HG03460 (cell line): ENCODE measurements around the gene CCN6.
A peak's percentile ranks its signal among the peaks of the same experiment; 100 is the strongest.
"Not testable (repeated sequence)": the region's sequence is repeated elsewhere in the genome, so short reads cannot be mapped to it uniquely, and the experiment has no call there.

Source experiments
- ATAC-seq: cut with Tn5 transposase; IDR thresholded peaks from one replicate; pipeline ENCODE4 v1.9.1; 2021; ENCODE audit not compliant: unreplicated experiment

Gene CCN6

DNA sequence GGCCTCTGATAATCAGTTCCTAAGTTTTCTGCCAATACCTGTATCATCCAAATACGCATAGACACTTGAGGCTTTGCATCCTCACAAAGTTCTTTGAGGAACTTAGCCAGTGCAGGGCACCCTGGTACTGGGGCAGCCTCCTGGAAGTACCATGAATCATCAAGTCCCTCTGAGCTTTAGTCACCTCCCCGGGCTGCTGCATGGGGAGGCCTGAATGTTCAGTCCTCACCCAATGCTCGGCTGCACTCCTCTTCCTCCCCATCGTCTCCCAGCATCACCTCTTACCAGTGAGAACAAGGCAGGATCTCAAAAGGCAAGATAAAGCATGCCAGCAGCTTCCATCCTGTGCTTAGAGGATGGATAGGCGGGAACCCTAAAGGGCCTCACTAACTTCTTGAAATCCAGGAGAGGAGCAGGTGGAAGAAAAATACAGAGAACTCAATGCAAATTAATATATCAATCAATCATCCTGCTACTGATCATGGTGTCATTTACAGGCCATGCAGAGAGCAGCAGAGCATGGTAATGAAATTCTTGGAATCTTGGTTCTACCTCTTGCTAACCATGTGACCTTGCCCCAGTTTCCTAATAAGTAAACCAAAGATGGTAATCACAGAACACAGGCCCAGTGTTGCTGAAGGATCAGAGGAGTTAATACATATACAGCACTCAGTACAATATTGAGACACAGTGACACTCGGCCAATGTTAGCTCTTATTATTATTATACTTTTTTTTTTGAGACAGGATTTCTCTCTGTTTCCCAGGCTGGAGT, 4.7 kb upstream of the CCN6 start:
- ATAC-seq, result no peak

- no peak for ATAC-seq
These were observed 3.9 kb upstream of the CCN6 start for GRCh38 chr6:112049996-112050395.

GRCh38 chr6:112050429-112050828, 3.5 kb upstream of the CCN6 start:
- no peak for ATAC-seq

GRCh38 chr6:112051251-112051740, 2.6 kb upstream of the CCN6 start:
- ATAC-seq, result not testable (repeated sequence)

GRCh38 chr6:112054555-112055190, 769 bp downstream of the CCN6 start:
- ATAC-seq, result no peak

GRCh38 chr6:112058243-112059032, 4.5 kb downstream of the CCN6 start:
- no peak for ATAC-seq

- ATAC-seq, result no peak
These were observed 7.7 kb downstream of the CCN6 start for GRCh38 chr6:112061605-112062004.

DNA sequence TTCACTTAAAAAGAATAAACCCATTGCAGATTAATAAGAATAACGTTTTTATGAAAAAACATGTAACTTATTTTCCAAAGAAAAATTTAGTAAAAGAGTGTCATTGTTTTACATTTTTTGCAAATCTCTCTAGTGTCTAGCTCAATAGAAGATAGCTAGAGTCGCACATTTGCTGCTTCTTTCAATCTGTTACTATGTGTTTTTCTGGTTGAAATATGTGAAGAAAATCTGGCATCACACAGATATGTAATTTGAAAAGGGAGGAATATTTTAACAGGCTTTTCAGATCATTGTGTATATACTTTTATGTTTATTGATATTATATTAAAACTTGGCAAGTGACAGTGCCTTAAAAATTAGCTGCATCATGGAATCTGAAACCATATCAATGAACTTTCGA, 9.1 kb downstream of the CCN6 start:
- no peak for ATAC-seq

DNA sequence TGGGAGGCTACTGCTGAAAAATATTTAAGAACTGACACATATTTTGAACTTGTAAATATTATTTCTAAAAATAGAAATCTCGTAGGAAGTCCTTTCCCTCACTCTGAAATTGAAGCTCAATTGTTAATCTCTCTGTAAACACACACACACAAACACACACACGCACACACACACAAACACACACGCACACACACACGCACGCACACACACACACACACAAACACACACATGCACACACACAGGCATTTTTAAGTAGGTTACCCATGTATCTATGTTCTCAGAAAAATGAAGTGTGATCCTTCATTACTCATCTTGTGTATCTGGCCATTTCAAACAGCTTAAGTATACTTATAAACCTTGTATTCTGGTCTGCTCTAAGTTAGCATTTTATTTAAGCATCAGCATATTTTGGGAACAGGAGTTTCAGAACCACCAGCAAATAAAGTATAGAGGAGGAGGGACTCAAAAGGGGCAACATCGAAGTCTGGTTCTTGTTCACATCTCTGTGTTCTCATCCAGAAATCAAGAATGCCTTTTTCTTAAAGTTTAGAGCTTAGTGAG, 11.6 kb downstream of the CCN6 start:
- ATAC-seq, result no peak

DNA sequence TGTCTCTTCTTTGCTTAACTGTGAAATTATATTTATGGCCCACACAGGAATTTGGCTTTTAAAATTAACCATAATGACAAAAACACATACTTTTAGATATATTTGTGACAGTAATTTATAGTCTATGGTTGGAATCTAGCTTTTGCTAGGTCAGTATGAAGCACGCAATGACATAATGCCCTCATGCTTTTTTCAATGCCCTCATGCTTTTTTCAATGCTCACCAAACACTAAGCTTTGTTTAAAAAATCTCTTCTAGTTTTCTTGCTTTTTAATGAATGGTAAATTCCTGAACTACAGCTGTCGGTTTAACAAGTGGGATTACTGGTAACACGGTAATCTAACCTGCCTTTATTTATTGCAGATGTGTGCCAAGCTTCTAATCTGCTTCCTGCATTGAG, 12.7 kb downstream of the CCN6 start:
- ATAC-seq, result no peak

DNA sequence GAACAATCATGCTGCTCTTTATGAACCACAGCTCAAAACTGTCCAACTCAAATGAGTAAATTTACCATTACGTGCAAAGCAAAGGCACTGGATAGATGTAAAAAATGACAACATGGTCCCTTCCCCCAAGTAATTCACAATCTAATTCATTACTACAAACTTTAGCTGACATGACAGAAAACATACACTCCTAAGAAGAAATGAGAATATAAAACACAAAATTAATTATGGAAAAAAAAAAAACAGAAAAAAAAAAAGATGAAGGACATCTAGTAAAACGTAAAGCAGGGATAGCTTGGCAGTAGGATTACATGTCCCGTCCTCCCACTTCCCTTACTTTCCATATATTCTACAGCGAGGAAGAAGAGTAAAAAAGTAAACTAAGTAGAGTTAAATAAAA, 27.7 kb downstream of the CCN6 start:
- ATAC-seq, result no peak

DNA sequence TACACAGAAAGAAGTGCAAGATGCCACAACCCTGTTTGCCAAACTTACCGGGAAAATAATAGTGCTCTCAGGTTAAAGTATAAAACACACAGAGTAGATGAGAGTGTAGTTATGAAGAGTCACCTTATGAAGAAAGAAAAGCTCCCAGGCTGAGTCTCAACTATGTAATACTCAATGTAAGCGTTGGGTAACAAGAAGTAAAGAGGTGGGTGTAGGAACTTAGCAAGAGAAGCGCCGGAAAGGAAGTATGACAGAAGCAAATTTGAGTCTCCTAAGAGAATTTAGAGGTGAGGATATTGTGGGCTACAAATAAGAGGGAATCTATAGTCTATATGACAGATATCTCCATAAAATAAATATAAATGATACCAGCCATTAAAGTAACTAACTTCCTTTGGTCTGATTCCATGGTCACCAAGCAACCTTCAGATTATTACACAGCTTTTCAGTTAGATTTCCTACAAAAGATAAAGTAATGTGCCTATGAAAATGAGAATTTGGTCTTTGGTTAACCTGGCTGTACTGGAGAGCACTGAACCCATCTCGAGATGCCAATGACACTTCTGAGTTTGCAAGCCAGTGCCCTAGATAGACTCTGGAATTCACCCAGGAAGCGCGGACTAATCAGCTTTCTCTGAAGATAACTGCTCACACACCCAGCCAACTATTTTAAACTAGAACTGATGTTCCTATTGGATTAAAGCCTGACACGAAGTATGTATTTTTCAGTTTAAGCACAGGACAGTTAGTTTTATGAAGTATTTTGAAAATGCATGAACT, 31.6 kb downstream of the CCN6 start:
- ATAC-seq, result no peak

DNA sequence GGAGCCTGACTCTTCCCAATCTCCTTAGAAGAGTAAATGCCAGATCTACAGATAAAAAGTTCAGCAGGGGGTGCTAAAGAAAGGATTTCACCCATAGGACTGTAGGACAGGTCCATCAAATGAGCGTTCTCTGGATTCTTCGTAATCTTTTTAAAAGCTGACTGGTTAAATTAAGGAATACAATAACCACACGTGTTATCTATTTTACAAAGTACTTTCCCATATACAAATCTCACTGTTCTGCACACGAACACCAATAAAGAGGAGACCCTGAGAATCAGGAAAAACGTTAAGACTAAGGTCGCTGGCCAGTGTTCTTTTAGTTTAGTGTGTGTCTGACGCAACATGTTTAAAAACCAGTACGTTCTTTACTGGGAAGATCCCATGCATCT, 32.8 kb downstream of the CCN6 start:
- ATAC-seq, result peak; percentile 32

GRCh38 chr6:112087136-112087911, 33.4 kb downstream of the CCN6 start, which contains the start of the genes FAM229B and TUBE1:
Gene FAM229B (plus strand): TSS chr6:112087591. CDS start chr6:112099284, 11,693 bp downstream.
Gene TUBE1 (minus strand): TSS chr6:112087482. CDS start chr6:112087434, 48 bp downstream.
- ATAC-seq, result peak; percentile 96

DNA sequence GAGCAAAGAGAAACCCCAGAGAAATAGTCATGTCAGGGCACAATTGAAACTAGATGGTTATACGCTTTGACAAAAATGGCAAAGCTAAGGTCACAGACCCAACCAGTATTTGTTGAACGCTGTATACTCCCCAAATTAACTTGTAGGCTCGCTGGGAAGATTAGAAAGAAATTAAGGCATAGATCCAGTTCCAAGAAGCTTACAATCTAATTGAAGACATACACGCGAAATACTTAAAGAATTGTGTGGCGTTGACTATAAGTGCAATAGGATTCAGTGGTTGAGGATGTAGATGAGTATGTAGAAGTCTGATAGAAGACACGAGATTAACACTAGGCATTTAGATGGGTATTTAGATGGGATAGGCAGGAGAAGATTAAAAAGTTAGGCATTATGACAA, 34.0 kb downstream of the CCN6 start:
- no peak for ATAC-seq

GRCh38 chr6:112096901-112097300, 43.0 kb downstream of the CCN6 start:
- no peak for ATAC-seq

DNA sequence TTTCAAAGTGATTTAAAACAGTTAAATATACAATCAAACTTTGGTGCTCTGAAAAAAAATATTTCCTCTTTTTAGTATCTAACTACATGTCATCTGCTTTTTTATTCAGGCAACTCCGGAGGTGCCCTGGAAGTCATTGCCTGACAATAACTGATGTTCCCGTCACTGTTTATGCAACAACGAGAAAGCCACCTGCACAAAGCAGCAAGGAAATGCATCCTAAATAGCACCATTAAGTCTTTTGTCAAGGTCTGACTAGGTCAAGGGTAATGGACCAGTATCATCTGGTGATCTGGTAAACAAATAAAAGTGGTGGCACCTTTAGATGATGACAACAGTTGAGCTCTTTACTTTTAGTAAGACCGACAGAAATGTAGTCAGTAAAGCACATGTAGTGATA, 46.7 kb downstream of the CCN6 start:
- ATAC-seq, result no peak

- ATAC-seq, result not testable (repeated sequence)
These were observed 52.1 kb downstream of the CCN6 start for GRCh38 chr6:112106026-112106425.

DNA sequence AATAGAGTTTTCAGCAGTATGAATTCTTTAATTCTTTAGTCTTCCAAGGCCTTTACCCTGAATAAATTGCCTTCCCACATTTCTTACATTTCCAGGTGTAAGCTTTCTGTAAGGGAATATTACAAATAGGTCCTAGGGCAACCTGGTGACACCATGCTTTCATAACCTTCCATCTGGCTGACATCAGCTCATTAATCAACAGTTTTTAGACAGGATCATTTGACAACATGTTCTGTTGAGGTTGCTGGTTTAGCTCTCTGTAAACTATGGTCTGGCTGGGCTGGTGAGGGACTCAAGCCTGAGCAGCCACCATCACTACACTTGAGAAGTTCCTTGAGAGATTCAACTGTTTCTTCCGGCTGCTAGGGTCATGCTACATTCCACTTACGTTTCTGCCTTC, 52.7 kb downstream of the CCN6 start:
- no peak for ATAC-seq

GRCh38 chr6:112109262-112109661, 55.4 kb downstream of the CCN6 start:
- no peak for ATAC-seq
